IPS DF 6.9 (cell line): ENCODE measurements around the gene CYB5D1.

ENCODE experiments used
- DNase-seq: peaks from one replicate; pipeline ENCODE4 v3.0.0-alpha.2; 2013; ENCODE audit warnings: low read depth, low spot score
- H3K27ac ChIP-seq: one replicate; pipeline ENCODE4 v1.5.1; 2013; ENCODE audit warnings: low read length, control low read depth
- H3K27me3 ChIP-seq: 2 replicates; pipeline ENCODE4 v1.6.1; 2013; ENCODE audit warnings: mild to moderate bottlenecking, low read length; ENCODE audit not compliant: control insufficient read depth, insufficient read depth
- H3K36me3 ChIP-seq: 2 replicates; pipeline ENCODE4 v1.6.1; 2013; ENCODE audit warnings: low read length; ENCODE audit not compliant: control insufficient read depth, insufficient read depth
- H3K4me1 ChIP-seq: 2 replicates; pipeline ENCODE4 v1.6.1; 2013; ENCODE audit warnings: low read length; ENCODE audit not compliant: control insufficient read depth, insufficient read depth
- H3K4me3 ChIP-seq: 2 replicates; pipeline ENCODE4 v1.5.1; 2013; ENCODE audit warnings: mild to moderate bottlenecking, low read length
- H3K9me3 ChIP-seq: 2 replicates; pipeline ENCODE4 v1.6.1; 2013; ENCODE audit warnings: low read length, inconsistent platforms; ENCODE audit not compliant: control insufficient read depth, insufficient read depth
- WGBS: extraction: QIAGEN DNeasy Blood & Tissue Kit; methylation state at CpG from one replicate; pipeline ENCODE4 v1.1.7; 2013; ENCODE audit warnings: mixed read lengths, missing lambda C conversion rate; ENCODE audit not compliant: insufficient read length, insufficient coverage; 5-methylcytosine and 5-hydroxymethylcytosine counted together

Gene CYB5D1

GRCh38 chr17:7880076-7880868 is 22.5 kb downstream of the CYB5D1 start:
- H3K27ac ChIP-seq = no peak overlapping the region
- no peak overlapping the region for H3K4me3 ChIP-seq
- H3K9me3 ChIP-seq = no peaks in the 10 kb centered on the region
- H3K4me1 ChIP-seq = no peaks in the 10 kb centered on the region
- H3K36me3 ChIP-seq = no peaks in the 10 kb centered on the region
- no peaks in the 10 kb centered on the region for H3K27me3 ChIP-seq
- DNase-seq = no peak
- no CpG with 5 or more reads among the region's 3 CpGs for WGBS

GRCh38 chr17:7881276-7882054 is 23.7 kb downstream of the CYB5D1 start:
- Histone ChIP-seq H3K27me3 (no peaks in the 10 kb centered on the region; the same call in 1 of the 2 replicates), H3K4me3 (no peak overlapping the region), H3K36me3 (no peaks in the 10 kb centered on the region), H3K27ac (no peak overlapping the region), H3K4me1 (0 out of 2 replicates have a peak, but pooled peaks cover 2% of the 10 kb centered on the region), H3K9me3 (no peaks in the 10 kb centered on the region)
- no CpG with 5 or more reads among the region's 7 CpGs for WGBS
- no peak for DNase-seq

- no peaks in the 10 kb centered on the region for H3K9me3 ChIP-seq
- H3K27me3 ChIP-seq = no peaks in the 10 kb centered on the region; the same call in 1 of the 2 replicates
- H3K4me3 ChIP-seq = no peak overlapping the region
- no peak overlapping the region for H3K27ac ChIP-seq
- 0 out of 2 replicates have a peak, but pooled peaks cover 2% of the 10 kb centered on the region for H3K4me1 ChIP-seq
- H3K36me3 ChIP-seq = no peaks in the 10 kb centered on the region
- no CpG with 5 or more reads among the region's 7 CpGs for WGBS
- no peak for DNase-seq
Measured at GRCh38 chr17:7882068-7882467, 24.3 kb downstream of the CYB5D1 start.

GRCh38 chr17:7882629-7883028 is 24.8 kb downstream of the CYB5D1 start:
- Histone ChIP-seq H3K4me1 (0 out of 2 replicates have a peak, but pooled peaks cover 2% of the 10 kb centered on the region), H3K27me3 (no peaks in the 10 kb centered on the region; the same call in 1 of the 2 replicates), H3K9me3 (no peaks in the 10 kb centered on the region), H3K27ac (no peak overlapping the region), H3K36me3 (no peaks in the 10 kb centered on the region), H3K4me3 (no peak overlapping the region)
- WGBS = no CpG with 5 or more reads among the region's 3 CpGs
- no peak for DNase-seq

GRCh38 chr17:7883781-7884386 is 26.1 kb downstream of the CYB5D1 start:
- WGBS = no CpG with 5 or more reads among the region's 3 CpGs
- H3K4me1 ChIP-seq = peaks cover 4% of the 10 kb centered on the region

GRCh38 chr17:7884581-7885366 is 27.0 kb downstream of the CYB5D1 start:
- Histone ChIP-seq H3K4me3 (peak overlapping the region; percentile 69), H3K36me3 (no peaks in the 10 kb centered on the region), H3K4me1 (peaks cover 4% of the 10 kb centered on the region), H3K27me3 (no peaks in the 10 kb centered on the region; the same call in 1 of the 2 replicates), H3K9me3 (no peaks in the 10 kb centered on the region), H3K27ac (no peak overlapping the region)
- no peak for DNase-seq
- WGBS = no CpG with 5 or more reads among the region's 100 CpGs

More at GRCh38 chr17:7883781-7884386, 26.1 kb downstream of the CYB5D1 start:
- DNase-seq = no peak
- Histone ChIP-seq H3K9me3 (no peaks in the 10 kb centered on the region), H3K27ac (no peak overlapping the region), H3K36me3 (no peaks in the 10 kb centered on the region), H3K27me3 (no peaks in the 10 kb centered on the region; the same call in 1 of the 2 replicates), H3K4me3 (no peak overlapping the region)

- no peaks in the 10 kb centered on the region for H3K36me3 ChIP-seq
- no peaks in the 10 kb centered on the region for H3K9me3 ChIP-seq
- no peak for DNase-seq
- H3K27me3 ChIP-seq = no peaks in the 10 kb centered on the region; the same call in 1 of the 2 replicates
- no CpG with 5 or more reads among the region's 64 CpGs for WGBS
- H3K4me1 ChIP-seq = peaks cover 4% of the 10 kb centered on the region
- peak overlapping the region; percentile 56; the same call in 1 of the 2 replicates for H3K4me3 ChIP-seq
- no peak overlapping the region for H3K27ac ChIP-seq
Measured at GRCh38 chr17:7885367-7886226, 27.8 kb downstream of the CYB5D1 start.

GRCh38 chr17:7886227-7887037 is 28.6 kb downstream of the CYB5D1 start:
- WGBS = no CpG with 5 or more reads among the region's 30 CpGs
- no peaks in the 10 kb centered on the region for H3K36me3 ChIP-seq
- H3K27me3 ChIP-seq = no peaks in the 10 kb centered on the region; the same call in 1 of the 2 replicates
- H3K27ac ChIP-seq = no peak overlapping the region
- DNase-seq = no peak
- H3K4me3 ChIP-seq = peak overlapping the region; percentile 56; the same call in 1 of the 2 replicates
- H3K4me1 ChIP-seq = peaks cover 4% of the 10 kb centered on the region
- H3K9me3 ChIP-seq = no peaks in the 10 kb centered on the region
